NT2/D1 (cell line): ENCODE data around the gene GRM6.

Experiments used
- SUZ12 ChIP-seq: IDR thresholded peaks from 2 replicates; pipeline ENCODE4 v1.6.1; 2011; ENCODE audit not compliant: insufficient read length, insufficient read depth; ENCODE audit errors: extremely low read depth
- ZNF274 ChIP-seq: IDR thresholded peaks from 2 replicates; pipeline ENCODE4 v1.6.1; 2011; ENCODE audit warnings: mild to moderate bottlenecking, low read depth, low read length

DNA sequence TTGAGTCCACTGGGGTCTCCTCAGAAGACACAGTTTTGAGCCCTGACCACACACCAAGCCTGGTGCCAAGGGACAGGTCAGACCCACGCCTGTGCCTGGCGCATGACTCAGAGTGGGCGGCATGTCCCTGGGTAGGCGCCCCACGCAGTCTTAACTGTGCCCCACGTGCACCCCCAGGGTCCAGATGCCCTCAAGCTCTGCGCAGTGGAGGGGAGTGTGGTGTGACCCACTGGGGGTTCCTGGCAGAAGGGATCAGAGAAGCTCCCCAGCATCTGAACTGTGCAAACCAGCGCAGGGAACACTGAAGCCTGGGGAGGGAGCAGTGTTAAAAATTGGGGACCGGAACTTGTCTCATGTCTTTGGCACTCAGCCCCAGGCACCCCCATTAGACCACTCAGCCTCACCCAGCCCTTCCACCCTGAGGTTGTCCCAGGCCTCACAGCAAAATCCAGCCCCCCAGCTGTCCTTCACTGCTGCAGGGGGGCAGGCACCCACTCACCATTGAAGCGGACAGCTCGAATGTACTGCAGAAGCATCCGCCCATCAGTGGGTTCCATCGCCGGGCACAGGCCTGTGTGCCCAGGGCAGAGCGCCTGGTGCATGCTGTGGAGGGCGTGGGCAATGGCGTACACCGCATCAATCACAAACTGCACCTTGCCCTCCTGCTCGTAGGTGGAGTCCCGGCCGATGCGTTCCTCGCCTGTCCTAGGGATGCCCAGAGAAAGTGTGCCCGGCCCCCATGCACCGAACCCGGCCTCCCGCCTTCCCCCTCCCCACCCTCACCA lies 6.5 kb downstream of the GRM6 start:
- TF ChIP-seq ZNF274 (no peak), SUZ12 (no peak)
